ENCODE results near the gene MUC3A.
"Not testable (repeated sequence)": the region's sequence is repeated elsewhere in the genome, so short reads cannot be mapped to it uniquely, and the experiment has no call there.

Gene MUC3A

DNA sequence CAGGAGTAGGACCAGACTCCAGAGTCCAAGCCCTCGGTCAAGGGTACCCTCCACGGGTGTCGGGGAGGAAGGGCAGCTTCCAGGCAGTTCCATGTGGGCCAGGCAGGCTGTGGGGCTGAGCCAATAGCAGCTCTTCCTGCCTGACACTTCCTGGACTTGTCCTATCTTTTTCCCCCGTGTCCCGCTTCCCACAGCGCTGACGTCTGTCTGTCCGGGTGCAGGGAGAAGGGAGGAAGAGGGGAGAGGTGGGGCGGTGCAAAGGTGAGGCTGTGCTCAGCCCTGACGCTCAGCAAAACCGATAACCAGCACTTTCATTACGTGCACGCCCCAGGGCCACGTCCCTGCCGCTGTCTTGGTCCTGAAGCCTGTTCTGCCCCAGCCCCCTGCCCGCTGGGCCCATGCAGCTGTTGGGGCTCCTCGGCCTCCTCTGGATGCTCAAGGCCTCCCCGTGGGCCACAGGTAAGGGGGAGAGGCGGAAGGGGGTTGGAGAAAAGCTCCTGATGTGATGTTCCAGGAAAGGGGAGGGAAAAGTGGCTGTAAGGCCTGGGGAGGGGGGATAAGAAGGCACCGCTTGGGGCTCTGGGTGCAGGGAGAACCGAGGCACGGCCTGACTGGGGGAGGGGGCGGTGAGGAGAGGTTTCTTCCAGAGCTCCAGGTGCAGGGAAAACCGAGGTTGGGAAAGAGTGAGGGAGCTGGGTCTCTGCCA is at the start of gene MUC3A:
TSS of gene MUC3A (plus strand) at position 308 of the 706 bp plus-strand sequence. CDS start at position 399, 91 bp downstream.
- DNase-seq (ENCODE audit: low read depth): no peak
- no peak within 1 kb of the TSS for H3K4me3 ChIP-seq (ENCODE audit: low read depth, low read length)
- TF ChIP-seq, protein P1, sequence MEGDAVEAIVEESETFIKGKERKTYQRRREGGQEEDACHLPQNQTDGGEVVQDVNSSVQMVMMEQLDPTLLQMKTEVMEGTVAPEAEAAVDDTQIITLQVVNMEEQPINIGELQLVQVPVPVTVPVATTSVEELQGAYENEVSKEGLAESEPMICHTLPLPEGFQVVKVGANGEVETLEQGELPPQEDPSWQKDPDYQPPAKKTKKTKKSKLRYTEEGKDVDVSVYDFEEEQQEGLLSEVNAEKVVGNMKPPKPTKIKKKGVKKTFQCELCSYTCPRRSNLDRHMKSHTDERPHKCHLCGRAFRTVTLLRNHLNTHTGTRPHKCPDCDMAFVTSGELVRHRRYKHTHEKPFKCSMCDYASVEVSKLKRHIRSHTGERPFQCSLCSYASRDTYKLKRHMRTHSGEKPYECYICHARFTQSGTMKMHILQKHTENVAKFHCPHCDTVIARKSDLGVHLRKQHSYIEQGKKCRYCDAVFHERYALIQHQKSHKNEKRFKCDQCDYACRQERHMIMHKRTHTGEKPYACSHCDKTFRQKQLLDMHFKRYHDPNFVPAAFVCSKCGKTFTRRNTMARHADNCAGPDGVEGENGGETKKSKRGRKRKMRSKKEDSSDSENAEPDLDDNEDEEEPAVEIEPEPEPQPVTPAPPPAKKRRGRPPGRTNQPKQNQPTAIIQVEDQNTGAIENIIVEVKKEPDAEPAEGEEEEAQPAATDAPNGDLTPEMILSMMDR (IDR thresholded peaks at IDR 0.05; ENCODE audit: low read depth, low read length, missing control alignments): no peak
- in situ Hi-C loops (cut with HindIII; ENCODE audit: low sequenced_read_pairs): loop anchor here (10.0 kb wide), 1 partner anchor 65 kb away; the partner anchor contains the start of gene UFSP1

- DNase-seq (ENCODE audit: low read depth): no peak
- TF ChIP-seq, protein P1 (IDR thresholded peaks at IDR 0.05; ENCODE audit: low read depth, low read length, missing control alignments): no peak
- in situ Hi-C loops (cut with HindIII; ENCODE audit: low sequenced_read_pairs): no loop called here
- no peak overlapping the region for H3K4me3 ChIP-seq (ENCODE audit: low read depth, low read length)
These were observed 48.4 kb upstream of the MUC3A start for GRCh38 chr7:100900978-100901377.

DNA sequence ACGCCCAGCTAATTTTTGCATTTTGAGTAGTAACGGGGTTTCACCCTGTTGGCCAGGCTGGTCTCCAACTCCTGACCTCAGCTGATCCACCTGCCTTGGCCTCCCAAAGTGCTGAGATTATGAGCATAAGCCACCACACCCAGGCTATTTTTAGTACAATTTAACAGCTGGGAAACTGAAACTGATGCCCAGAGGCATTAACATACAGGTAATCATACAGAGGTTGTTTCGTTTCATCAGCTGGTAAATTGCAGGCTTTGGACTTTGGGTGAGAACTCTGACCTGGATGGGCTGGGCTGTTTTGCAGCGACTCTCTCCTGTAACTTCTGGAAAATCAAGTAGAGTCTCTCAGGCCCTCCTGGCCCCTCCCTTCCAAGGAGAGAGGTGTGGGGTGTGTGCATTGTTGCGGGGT is 47.4 kb upstream of the MUC3A start:
- in situ Hi-C loops (cut with HindIII; ENCODE audit: low sequenced_read_pairs): no loop called here
- DNase-seq (ENCODE audit: low read depth): no peak
- no peak overlapping the region for H3K4me3 ChIP-seq (ENCODE audit: low read depth, low read length)
- TF ChIP-seq, protein P1 (IDR thresholded peaks at IDR 0.05; ENCODE audit: low read depth, low read length, missing control alignments): no peak

- no peak for DNase-seq (ENCODE audit: low read depth)
- TF ChIP-seq, protein P1 (IDR thresholded peaks at IDR 0.05; ENCODE audit: low read depth, low read length, missing control alignments): no peak
- H3K4me3 ChIP-seq (ENCODE audit: low read depth, low read length): no peak overlapping the region
- in situ Hi-C loops (cut with HindIII; ENCODE audit: low sequenced_read_pairs): no loop called here
These were observed 46.7 kb upstream of the MUC3A start for GRCh38 chr7:100902638-100903037.

GRCh38 chr7:100908512-100908911 is 40.8 kb upstream of the MUC3A start:
- DNase-seq (ENCODE audit: low read depth): no peak
- TF ChIP-seq, protein P1 (IDR thresholded peaks at IDR 0.05; ENCODE audit: low read depth, low read length, missing control alignments): no peak
- in situ Hi-C loops (cut with HindIII; ENCODE audit: low sequenced_read_pairs): no loop called here
- no peak overlapping the region for H3K4me3 ChIP-seq (ENCODE audit: low read depth, low read length)

DNA sequence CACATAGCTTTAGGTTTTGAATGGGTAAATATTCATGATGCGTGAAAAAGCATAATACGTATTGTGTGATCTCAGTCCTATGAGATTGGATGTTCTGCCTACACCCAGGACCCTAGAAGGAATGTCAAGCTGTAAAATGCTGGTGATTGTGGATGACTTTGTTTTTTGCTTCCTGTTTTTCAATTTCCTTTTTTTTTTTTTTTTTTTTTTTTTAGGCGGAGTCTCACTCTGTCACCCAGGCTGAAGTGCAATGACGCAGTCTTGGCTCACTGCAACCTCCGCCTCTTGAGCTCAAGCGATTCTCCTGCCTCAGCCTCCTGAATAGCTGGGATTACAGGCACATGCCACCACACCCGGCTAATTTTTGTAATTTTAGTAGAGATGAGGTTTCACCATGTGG is 38.9 kb upstream of the MUC3A start:
- H3K4me3 ChIP-seq (ENCODE audit: low read depth, low read length); DNase-seq (ENCODE audit: low read depth); in situ Hi-C loops (cut with HindIII; ENCODE audit: low sequenced_read_pairs): not testable (repeated sequence)

DNA sequence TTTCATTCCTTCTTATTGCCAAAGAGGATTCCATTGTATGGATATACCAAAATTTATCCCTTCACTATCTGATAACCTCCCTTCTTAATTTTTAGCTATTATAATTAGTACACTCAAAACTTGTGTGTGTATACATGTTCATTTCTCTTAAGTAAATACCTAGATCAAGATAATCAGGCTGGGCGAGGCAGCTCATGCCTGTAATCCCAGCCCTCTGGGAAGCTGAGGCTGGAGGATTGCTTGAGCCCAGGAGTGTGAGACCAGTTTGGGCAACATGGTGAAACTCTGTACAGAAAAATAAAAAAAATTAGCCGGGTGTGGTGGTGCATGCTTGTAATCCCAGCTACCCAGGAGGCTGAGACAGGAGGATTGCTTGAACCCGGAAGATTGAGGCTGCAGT is 37.9 kb upstream of the MUC3A start:
- in situ Hi-C loops (cut with HindIII; ENCODE audit: low sequenced_read_pairs): no loop called here
- no peak overlapping the region for H3K4me3 ChIP-seq (ENCODE audit: low read depth, low read length)
- TF ChIP-seq, protein P1 (IDR thresholded peaks at IDR 0.05; ENCODE audit: low read depth, low read length, missing control alignments): no peak
- DNase-seq (ENCODE audit: low read depth): no peak
